ENCODE data around the gene NXN.
A peak's percentile ranks its signal among the peaks of the same experiment; 100 is the strongest.
"Not testable (repeated sequence)": the region's sequence is repeated elsewhere in the genome, so short reads cannot be mapped to it uniquely, and the experiment has no call there.

NXN gene

GRCh38 chr17:1005361-1005946 is 25.9 kb upstream of the NXN start:
- no peak for DNase-seq

DNA sequence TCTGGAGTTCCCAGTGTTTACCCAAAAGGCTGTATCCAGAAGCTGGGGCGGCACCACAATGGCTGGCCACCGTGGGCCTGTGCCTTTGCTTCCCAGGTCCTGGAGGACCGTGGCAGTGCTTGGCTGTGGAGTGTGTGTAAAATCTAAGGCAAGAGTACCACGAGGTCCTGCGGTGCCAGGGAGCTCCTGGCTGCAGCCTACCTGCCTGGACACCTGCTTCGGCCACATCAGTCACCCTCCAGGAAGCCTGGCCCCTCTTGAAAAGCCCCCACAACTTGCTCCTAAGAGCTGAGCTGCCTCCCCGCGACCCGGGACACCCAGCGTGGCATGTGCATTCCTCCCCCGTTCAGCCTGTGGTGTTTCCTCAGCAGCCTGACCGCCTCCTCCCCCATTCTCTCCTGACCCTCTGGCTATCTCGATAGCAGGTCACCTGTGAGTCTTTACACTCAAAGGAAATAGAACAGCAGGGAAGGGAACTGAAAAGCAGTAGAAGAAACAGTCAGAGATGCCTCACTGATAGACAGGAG is 25.3 kb upstream of the NXN start:
- DNase-seq: no peak

DNA sequence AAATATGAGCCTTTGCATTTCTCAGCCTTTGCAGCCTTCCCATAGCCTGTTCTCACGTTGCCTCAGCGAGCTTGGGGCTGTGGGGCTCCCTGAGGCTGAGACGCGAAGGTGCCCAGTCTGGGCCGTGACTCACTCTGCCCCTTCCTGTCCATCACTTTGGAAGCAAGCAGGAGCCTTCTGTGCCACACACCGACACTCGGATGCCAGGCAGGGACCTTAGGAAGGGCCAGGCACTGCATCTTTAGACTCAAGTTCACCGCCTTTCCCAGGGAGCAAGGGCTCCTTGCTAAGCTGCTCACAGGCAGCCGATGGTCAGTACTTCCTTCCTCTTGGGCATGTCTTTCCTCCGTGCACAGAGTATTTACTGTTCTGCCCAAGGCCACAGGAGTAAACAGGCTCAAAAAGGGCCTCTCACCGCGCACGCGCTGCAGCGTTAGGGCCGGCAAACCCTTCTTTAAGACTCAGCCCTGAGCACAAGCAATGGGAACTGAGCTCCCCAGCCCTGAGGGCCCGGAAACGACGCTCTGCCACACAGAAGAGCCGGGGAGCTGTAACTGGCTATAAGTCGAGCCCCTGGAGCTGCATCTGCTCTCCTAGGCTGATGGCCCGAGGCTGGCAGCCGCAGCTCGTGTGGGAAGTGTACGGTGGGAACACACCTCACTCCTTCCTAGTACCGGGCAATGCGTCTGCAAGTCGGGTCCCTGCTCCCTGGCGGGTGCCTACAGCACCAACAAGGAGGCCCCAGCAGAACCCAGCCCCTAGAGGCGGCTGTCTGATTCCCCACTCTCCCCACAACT is 24.6 kb upstream of the NXN start:
- no peak for DNase-seq

- DNase-seq: no peak
These were observed 24.0 kb upstream of the NXN start for GRCh38 chr17:1003633-1003971.

DNA sequence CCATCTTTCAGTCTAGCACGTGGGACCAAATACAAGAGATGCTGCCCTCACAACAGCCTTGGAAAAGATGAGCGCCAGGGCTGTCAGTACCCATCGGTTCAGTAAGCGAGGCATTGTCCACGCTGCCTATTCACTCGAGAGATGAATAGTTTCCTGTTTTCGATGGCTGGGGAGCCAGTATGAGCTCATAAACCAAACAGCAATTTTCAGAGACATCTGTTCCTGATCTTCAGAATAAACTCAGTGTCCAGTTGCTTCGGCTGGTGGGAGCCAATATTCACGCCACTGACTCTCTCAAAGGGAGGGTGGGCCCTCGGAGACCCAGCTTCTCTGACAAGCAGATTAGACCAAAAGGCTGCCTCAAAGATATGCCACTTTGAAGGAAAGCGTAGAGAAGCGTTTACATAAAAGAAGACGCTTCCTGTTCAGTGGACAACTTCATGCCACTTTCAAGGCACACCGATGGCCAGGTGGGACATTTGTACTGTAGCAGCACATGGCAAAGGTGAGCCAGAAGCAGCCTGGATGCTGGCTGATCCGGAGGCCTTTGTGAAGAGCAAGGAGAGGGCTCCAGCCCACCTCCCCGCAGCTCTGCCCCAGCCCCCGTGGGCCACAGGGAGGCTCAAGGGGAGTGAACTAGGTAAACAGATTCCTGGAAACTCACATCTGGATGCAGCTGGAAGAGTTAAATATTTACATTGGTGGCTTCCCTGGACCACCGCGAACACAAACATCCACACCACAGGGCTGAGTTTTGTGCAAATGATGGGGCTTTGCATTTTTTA is 23.4 kb upstream of the NXN start:
- DNase-seq: no peak

- DNase-seq: no peak
These were observed 22.8 kb upstream of the NXN start for GRCh38 chr17:1002412-1002753.

DNA sequence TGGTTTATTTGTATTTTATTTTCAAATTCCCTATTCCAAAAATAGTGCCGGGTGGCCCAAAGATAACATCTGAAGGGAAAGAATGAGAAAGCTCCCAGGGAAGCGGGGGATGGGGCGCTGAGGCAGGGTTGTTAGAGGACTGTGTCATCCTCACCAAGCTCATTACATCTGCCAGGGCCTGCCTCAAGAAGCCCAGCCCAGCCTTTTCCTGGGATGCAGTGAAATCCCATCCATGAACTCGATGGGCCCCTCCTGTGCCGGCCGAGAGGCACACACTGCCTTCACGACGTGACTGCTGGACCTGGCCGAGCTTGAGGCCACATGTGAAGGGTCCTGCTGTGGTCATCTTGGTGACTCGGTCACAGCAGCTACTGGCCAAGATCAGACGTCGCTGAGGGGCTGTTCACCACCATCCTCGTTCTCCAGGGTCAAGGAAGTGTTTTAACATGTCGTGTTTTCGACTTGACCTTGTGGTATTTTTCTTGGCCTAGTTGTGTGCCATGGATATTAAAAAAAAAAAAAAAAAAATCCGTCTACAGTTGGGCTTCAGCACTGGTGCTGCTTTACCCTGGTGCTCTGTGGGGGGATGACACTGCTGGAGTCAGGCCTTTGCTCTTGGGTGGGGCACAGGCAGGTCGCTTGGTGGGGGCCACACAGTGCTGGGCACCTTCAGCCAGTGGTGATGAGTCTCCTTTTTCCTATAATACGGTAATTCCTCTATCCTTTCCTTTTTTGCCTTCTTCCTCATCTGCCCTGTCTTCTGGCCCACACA is 22.2 kb upstream of the NXN start:
- no peak for DNase-seq

DNA sequence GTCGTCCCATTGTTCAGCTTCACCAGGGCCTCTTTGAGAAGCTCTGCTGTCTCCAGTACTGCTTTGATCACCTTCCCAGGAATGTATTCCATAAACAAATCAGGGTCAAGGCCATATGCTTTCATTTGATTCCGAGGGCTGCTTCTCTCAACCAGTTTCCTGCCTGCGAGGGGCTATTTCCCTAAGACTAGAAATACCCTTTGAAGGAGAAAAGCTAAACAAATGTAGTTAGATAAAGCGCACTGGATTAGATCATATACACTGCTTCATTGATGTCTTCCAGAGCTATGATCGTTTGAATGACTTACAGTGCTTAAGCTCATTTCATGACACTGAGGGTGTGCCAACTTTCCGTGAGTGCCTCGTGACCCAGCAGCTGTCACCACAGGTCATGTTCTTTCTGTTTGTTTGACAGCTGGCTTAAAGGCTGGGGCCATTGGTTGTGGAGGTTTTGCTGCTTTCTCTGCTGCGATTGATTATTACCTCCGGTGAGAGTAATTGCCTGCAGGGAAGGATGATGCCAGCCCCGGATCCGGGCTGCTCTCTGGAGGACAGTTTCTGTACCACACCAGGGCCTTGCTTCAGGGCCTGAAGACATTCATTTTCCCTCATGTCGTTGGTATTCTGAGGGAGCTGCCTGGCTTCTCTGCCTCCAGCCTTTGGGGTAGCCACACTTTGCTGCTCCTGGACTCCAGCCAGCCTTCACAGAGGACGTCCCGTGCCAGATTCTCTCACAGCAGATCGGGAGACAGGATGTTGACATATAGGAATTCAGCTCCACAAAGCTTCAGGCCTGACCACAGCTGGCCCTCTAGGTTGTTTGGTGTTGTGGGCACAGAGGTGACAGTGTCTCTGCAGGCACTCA is 21.3 kb upstream of the NXN start:
- DNase-seq: no peak

- DNase-seq: no peak
These were observed 18.5 kb upstream of the NXN start for GRCh38 chr17:998111-998510.

DNA sequence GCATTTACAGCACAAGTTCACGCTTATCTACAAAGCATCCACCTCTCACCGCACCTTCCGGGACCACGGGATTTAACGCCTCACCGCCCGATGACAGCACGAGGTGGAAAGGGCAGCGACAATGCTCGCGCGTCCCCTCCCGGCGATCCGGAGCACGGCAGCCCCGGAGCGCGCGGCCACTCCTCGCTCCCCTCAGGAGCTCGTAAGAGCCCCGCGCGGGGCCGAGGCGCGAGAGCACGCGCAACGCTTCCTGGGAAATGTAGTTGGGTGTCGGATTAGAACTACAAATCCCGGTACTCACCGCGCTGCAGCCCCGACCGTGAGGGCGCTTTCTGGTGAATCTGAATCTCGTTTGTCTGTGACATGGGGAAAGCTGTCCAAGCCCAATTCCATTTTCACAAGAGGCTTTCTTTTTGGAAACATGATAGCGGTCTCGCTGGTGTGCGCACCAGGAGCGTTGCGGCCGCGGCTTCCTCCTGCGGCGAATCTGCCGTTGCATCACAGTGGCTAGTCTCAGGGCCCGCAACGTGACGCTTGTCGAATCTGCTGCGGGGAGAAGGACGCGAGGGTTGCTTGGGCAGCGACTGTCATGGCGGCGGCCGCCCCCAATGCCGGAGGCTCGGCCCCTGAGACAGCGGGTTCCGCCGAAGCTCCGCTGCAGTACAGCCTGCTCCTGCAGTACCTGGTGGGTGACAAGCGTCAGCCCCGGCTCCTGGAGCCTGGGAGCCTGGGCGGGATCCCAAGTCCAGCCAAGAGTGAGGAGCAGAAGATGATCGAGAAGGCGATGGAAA is 17.2 kb upstream of the NXN start, which contains the start of gene TIMM22:
TSS of gene TIMM22 (plus strand) at position 576 of the 791 bp plus-strand sequence. CDS start at position 590, 14 bp downstream.
- DNase-seq: peak; percentile 94

DNA sequence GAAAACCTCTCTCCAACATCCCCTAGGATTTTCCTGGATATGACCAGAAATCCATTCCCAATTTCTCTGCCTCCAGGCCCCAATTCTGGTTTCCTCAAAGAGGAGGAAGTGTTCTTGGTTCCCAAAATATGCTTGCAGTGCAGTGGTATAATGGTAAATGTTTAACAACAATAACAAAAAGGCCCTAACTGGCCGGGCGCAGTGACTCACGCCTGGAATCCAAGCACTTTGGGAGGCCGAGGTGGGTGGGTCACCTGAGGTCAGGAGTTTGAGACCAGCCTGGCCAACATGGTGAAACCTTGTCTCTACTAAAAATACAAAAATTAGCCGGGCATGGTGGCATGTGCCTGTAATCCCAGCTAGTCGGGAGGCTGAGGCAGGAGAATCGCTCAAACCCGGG is 15.7 kb upstream of the NXN start:
- not testable (repeated sequence) for DNase-seq

DNA sequence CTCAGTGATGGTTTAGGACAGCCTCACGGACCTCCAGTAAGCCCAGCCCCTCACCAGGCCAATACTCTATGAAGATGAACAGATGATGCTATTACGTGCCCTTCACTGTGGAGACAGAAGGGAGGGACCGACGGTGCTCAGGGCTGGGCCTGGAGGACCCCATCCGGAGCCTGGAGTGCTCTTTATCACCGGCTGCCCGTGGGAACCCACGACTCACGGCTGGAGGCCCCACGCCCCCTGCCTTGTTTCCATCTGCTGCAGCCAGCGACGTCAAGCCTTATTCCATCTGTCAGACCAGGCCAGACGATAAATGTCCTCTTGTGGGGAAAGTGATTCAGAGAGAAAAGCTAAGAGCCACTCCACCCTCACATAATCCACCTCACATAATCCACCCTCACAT is 13.4 kb upstream of the NXN start:
- DNase-seq: no peak

GRCh38 chr17:988561-988960 is 9.0 kb upstream of the NXN start:
- DNase-seq: no peak

- no peak for DNase-seq
These were observed 8.4 kb upstream of the NXN start for GRCh38 chr17:987931-988330.

DNA sequence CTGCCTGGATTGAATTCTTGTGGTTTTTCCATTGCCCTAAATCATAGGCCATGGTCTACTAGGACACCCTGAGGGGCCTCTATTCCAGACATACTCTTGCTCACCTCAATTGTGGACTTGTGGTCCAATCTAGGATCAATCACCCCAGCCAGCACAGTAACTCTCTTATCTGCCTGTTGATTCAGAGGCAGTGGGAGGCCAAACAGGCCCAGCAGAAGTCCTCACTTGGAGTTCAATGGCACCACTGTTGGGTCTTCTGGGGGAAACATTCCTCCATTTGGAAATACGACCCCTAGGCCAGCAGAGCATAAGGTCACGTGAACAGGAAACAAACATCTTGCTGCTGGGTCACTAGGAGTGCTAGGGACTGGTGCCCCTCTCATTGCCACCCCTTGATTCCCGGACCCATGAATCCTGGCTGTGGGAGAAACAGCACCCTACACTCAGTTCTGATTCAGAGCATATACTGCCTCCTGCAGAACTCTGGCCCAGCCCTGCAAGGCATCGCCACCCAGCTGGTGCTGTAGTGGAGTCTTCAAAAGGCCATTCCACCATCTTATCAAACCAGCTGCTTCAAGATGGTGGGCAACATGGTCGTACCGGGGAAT is 6.8 kb upstream of the NXN start:
- no peak for DNase-seq

DNA sequence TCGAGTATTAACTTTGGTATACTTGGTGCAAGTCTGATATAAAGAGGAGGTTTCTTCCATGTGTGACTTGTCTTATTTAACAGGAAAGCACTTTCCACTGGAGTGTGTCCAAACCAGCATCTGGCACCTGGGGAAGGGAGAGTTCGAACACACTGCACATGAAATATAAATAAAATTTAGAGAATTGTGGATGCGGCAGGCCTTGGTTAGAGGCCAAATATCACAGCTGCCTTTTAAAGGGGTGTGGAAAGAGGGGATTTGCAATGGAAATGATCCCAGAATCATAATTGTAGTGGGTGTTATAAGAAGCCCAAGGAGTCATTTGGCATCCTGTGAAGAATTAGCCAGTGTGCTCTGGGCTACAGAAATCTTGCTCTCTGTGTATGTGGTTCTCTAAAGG is 4.3 kb upstream of the NXN start:
- no peak for DNase-seq

GRCh38 chr17:981292-981658 is 1.7 kb upstream of the NXN start:
- DNase-seq: no peak

GRCh38 chr17:980406-981291 is 1.1 kb upstream of the NXN start:
- peak; percentile 86 for DNase-seq

- no peak for DNase-seq
These were observed 401 bp downstream of the NXN start for GRCh38 chr17:979212-979538.

All from activated CD4-positive, alpha-beta T cell treated with anti-CD3 and anti-CD28 coated beads, Interleukin-2, amount 50 U/mL, for 16 hours (primary cell).